ENCODE measurements around the gene RPH3AL. TPM values are rescaled to one million over a fixed set of nuclear protein-coding genes. Genes with fewer than 3 reads are reported as not detected.

Gene RPH3AL, protein sequence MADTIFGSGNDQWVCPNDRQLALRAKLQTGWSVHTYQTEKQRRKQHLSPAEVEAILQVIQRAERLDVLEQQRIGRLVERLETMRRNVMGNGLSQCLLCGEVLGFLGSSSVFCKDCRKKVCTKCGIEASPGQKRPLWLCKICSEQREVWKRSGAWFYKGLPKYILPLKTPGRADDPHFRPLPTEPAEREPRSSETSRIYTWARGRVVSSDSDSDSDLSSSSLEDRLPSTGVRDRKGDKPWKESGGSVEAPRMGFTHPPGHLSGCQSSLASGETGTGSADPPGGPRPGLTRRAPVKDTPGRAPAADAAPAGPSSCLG
- polyA plus RNA-seq (2012; ENCODE audit: missing spikeins): not detected

DNA sequence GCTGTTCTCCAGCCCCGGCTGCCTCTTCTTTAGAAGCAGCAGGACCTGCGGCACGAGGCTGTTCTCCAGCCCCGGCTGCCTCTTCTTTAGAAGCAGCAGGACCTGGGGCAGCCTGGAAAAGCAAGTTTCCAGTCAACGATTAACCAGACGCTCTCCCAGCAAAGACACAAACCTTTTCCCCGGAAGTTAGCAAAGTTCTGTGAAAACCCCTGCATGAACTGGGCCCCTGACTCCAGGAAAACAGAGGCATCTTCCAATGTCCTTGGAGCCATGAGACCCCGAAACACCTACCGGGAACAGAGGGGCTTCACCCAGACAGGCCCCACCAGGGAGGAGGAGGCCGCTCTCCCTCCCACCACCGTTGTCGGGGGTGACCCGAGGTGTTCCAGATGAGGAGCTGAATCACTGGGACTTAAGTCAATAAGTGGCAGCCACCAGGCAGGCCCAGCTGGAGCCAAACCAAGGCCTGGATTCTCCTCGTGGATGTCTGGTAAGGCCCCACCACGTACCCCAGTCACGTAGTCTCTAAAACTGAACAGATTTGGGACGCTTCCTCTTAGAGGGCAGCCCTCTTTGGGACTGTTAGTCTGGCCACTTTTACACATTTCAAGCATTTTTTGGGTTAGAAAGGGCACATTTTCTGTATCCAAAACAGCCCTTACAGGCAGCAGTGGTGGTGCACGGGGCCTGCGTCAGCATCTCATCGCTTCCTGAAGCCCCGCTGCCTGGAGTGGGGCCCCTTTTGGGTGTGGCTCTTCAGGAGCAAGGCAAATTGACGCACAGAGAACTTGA lies at the start of gene RPH3AL:
TSS of gene RPH3AL (minus strand) at position 387 of the 792 bp plus-strand sequence. CDS start 25,264 bp downstream, outside the sequence.
- FAIRE-seq (no peak), DNase-seq (ENCODE audit: insufficient read length) (no peak)
- no peak for TF ChIP-seq TAF1 (IDR thresholded peaks at IDR 0.05; ENCODE audit: borderline replicate concordance, low read depth, low read length)
- TF ChIP-seq POLR2A (IDR thresholded peaks at IDR 0.05; ENCODE audit: low read depth, low read length): no peak
- TF ChIP-seq POLR2AphosphoS5 (IDR thresholded peaks at IDR 0.05; ENCODE audit: low read depth, low read length): no peak

DNA sequence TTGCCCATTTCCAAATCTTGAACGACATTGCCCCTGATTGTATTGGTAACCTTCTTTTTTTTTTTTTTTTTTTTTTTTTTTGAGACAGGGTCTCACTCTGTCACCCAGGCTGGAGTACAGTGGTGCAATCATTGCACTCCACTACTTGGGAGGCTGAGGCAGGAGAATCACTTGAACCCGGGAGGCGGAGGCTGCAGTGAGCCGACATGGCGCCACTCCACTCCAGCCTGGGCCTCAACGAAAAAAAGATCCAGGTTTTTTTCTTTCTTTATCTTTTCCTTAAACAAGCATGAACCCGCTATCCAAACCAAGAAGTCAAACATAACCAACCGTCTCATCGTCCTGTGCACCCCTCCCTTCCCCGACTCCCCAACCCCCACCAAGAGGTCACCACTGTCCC lies 47.6 kb upstream of the RPH3AL start:
- FAIRE-seq (no peak), DNase-seq (ENCODE audit: insufficient read length) (no peak)
- TF ChIP-seq TAF1 (IDR thresholded peaks at IDR 0.05; ENCODE audit: borderline replicate concordance, low read depth, low read length) (no peak), POLR2A (IDR thresholded peaks at IDR 0.05; ENCODE audit: low read depth, low read length) (no peak), POLR2AphosphoS5 (IDR thresholded peaks at IDR 0.05; ENCODE audit: low read depth, low read length) (no peak)

DNA sequence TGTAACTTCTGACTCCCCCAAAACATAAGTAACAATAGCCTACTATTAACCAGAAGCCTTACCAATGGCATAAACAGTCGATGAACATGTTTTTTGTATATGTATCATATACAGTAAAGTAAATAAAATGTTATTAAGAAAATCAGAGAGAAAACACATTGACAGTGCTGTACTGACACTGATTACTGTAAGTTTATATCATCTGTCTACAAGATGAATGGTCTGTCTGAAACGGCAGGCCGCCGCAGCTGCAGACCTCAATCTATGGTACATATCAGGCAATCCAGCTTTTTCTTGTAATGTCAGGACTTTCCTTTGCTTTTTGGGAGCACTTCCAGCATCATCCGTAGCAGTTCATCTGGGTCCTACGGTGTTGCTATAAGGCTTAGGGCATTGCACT lies 44.2 kb upstream of the RPH3AL start:
- no peak for DNase-seq (ENCODE audit: insufficient read length)
- FAIRE-seq: no peak
- TF ChIP-seq POLR2A (IDR thresholded peaks at IDR 0.05; ENCODE audit: low read depth, low read length) (no peak), POLR2AphosphoS5 (IDR thresholded peaks at IDR 0.05; ENCODE audit: low read depth, low read length) (no peak), TAF1 (IDR thresholded peaks at IDR 0.05; ENCODE audit: borderline replicate concordance, low read depth, low read length) (no peak)

DNA sequence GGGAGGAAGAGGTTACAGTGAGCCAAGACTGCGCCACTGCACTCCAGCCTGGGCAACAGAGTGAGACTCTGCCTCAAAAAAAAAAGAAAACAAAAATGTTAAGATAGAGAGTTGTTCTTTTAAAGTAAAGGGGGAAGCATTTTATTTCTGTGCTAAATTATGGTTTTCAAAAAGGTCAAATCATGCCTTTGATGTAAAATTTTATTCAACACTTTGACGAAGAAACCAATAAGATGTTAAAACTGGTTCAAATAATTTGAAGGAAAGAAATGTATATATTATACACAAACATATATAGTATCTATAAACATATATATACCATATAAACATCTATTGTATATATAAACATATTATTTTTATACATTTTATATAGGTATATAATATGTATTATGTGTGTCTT lies 43.4 kb upstream of the RPH3AL start:
- TF ChIP-seq POLR2A (IDR thresholded peaks at IDR 0.05; ENCODE audit: low read depth, low read length) (no peak), POLR2AphosphoS5 (IDR thresholded peaks at IDR 0.05; ENCODE audit: low read depth, low read length) (no peak), TAF1 (IDR thresholded peaks at IDR 0.05; ENCODE audit: borderline replicate concordance, low read depth, low read length) (no peak)
- no peak for FAIRE-seq
- DNase-seq (ENCODE audit: insufficient read length): no peak

DNA sequence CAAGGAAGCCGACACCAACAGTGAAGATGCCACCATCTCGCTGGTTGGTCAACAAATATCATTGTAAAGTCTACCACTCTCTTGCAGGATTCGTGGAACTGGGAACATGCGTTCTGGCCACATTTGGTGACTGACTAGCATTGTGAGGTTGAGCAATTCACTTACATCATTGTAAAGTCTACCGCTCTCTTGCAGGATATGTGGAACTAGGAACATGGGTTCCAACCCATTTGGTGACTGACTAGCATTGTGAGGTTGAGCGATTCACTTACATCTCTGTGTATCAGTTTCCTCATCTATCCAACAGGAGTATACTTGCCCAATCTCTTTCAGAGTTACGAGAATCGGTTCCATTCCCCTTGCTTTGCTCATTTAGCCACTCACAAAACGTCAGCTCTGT lies 42.6 kb upstream of the RPH3AL start:
- TF ChIP-seq TAF1 (IDR thresholded peaks at IDR 0.05; ENCODE audit: borderline replicate concordance, low read depth, low read length): no peak
- TF ChIP-seq POLR2A (IDR thresholded peaks at IDR 0.05; ENCODE audit: low read depth, low read length): no peak
- no peak for TF ChIP-seq POLR2AphosphoS5 (IDR thresholded peaks at IDR 0.05; ENCODE audit: low read depth, low read length)
- no peak for FAIRE-seq

DNA sequence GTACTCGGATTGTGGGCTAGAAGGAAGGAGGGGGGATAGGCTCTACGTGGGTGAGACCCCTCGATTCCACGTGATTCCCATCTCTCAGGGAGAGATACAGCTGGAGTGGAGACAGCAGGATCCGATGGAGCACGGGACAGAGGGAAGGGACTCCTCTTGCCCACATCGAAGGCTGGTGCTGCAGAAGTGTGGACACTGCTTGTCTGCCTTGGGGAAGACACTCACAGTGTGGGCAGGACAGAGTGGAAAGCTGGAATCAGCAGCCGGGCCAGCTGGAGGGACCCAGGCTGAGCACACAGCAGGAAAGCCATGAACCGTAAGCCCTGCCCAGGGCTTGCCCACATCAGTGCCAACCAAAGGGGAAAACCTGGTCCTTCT lies 42.1 kb upstream of the RPH3AL start:
- DNase-seq (ENCODE audit: insufficient read length): no peak
- FAIRE-seq: no peak
- TF ChIP-seq TAF1 (IDR thresholded peaks at IDR 0.05; ENCODE audit: borderline replicate concordance, low read depth, low read length): no peak
- TF ChIP-seq POLR2AphosphoS5 (IDR thresholded peaks at IDR 0.05; ENCODE audit: low read depth, low read length): no peak
- no peak for TF ChIP-seq POLR2A (IDR thresholded peaks at IDR 0.05; ENCODE audit: low read depth, low read length)

More for the DNA sequence above, 42.6 kb upstream of the RPH3AL start:
- DNase-seq (ENCODE audit: insufficient read length): no peak

DNA sequence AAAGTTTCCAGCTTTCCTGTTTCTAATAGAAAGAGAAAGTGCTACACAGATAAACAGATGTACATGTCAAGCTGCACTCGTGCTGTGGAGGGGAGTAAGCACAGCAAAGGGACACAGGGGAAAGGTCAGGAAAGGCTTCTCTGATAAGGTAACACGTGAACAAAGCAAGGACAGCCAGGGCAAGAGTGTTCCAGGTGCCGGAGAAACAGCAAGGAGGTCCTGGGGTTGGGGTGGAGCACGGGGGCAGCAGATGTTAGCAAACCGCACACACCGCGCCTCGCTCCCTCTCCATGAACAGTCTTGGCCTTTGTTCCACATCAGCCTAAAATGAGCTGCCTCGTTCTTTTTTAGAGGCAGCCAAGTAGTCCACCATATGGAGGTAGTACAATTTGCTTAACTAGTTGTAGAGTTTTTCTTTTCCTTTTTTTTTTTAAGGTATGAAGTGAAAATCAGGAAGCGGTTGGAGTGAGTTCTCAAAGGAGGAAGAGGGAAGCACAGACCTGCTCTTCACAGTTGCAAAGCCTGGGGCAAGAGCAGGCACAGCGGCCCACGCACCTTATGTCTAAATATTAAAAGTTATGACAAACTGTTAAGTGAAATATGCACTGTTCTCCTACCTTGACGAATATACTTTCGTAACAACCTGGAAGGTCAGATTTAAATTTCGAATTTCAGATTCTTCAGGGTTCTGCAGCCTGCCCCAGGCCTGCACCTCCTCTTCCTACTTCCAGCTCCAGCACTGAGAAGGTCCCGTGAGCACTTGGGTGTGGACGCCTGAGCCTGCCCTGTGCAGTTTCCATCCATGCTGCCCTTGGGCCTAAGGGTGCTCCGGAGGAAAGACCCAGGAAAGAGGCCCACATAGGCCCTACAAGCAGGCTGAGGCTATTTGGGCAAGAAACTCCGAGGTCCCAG lies 41.5 kb upstream of the RPH3AL start:
- no peak for FAIRE-seq
- TF ChIP-seq TAF1 (IDR thresholded peaks at IDR 0.05; ENCODE audit: borderline replicate concordance, low read depth, low read length): no peak
- no peak for TF ChIP-seq POLR2AphosphoS5 (IDR thresholded peaks at IDR 0.05; ENCODE audit: low read depth, low read length)
- no peak for TF ChIP-seq POLR2A (IDR thresholded peaks at IDR 0.05; ENCODE audit: low read depth, low read length)
- no peak for DNase-seq (ENCODE audit: insufficient read length)

DNA sequence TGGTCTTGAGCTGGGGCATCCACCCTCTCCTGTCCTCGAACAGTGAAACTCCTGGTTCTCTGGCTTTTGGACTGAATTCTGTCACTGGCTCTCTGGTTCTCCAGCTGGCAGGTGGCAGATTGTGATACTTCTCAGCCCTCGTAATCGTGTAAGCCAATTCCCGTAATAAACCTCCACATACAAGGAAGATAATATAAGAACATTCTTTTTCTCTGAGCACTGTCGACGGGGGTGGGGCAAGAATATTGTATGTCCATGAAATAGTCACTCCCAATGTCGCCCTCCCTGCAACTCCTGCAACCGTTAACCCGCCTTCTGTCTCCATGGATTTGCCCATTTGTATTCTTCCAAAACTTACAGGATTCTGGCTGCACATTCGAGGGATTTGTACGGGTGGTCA lies 39.2 kb upstream of the RPH3AL start:
- DNase-seq (ENCODE audit: insufficient read length): no peak
- TF ChIP-seq TAF1 (IDR thresholded peaks at IDR 0.05; ENCODE audit: borderline replicate concordance, low read depth, low read length): no peak
- no peak for TF ChIP-seq POLR2AphosphoS5 (IDR thresholded peaks at IDR 0.05; ENCODE audit: low read depth, low read length)
- TF ChIP-seq POLR2A (IDR thresholded peaks at IDR 0.05; ENCODE audit: low read depth, low read length): no peak
- no peak for FAIRE-seq

DNA sequence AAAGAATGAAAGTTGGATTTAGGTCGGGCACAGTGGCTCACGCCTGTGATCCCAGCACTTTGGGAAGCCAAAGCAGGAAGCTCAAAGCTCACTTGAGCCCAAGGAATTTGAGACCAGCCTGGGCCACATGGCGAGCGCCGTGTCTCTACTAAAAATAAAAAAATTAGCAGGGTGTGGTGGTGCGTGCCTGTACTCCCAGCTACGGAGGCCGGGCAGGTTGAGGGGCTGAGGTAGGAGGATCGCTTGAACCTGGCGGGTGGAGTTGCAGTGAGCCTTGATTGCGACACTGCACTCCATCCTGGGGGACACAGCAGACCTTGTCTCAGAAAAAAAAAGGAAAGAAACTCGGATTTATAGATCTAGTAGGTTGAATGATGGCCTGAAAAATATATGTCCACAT lies 37.4 kb upstream of the RPH3AL start:
- TF ChIP-seq POLR2AphosphoS5 (IDR thresholded peaks at IDR 0.05; ENCODE audit: low read depth, low read length) (no peak), TAF1 (IDR thresholded peaks at IDR 0.05; ENCODE audit: borderline replicate concordance, low read depth, low read length) (no peak), POLR2A (IDR thresholded peaks at IDR 0.05; ENCODE audit: low read depth, low read length) (no peak)
- DNase-seq (ENCODE audit: insufficient read length): no peak
- FAIRE-seq: no peak

DNA sequence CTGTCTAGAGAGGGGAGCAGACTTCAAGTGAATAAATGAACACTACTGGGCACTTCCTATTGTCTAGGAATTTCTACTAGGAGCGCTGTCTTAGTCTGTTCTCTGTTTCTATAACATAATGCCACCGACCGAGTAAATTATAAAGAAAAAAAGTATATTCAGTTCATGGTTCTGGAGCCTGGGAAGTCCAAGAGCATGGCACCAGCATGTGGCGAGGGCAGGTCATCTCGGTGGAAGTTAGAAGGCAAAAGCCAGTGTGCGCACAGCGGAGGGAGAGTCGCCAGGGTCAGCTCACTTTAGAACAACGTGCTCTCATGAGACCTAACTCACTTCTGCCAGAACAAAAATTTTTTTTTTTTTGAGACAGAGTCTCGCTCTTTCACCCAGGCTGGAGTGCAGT lies 35.5 kb upstream of the RPH3AL start:
- DNase-seq (ENCODE audit: insufficient read length) (no peak), FAIRE-seq (no peak)
- TF ChIP-seq TAF1 (IDR thresholded peaks at IDR 0.05; ENCODE audit: borderline replicate concordance, low read depth, low read length): no peak
- TF ChIP-seq POLR2AphosphoS5 (IDR thresholded peaks at IDR 0.05; ENCODE audit: low read depth, low read length): no peak
- TF ChIP-seq POLR2A (IDR thresholded peaks at IDR 0.05; ENCODE audit: low read depth, low read length): no peak

All from GM12892 (cell line).